Stimulated activated CD8-positive, alpha-beta memory T cell treated with anti-CD3 and anti-CD28 coated beads, Interleukin-12 subunit alpha, Interleukin-12 subunit beta, amount 100 ng/mL, for 24 hours (primary cell): Measurements from ENCODE around the gene CNDP1.

Experiments
- DNase-seq: peaks from one replicate; pipeline ENCODE4 v3.0.0-alpha.2; 2020; ENCODE audit errors: extremely low read depth

Gene CNDP1

GRCh38 chr18:74582642-74583041, 48.3 kb downstream of the CNDP1 start:
- DNase-seq, result no peak

DNA sequence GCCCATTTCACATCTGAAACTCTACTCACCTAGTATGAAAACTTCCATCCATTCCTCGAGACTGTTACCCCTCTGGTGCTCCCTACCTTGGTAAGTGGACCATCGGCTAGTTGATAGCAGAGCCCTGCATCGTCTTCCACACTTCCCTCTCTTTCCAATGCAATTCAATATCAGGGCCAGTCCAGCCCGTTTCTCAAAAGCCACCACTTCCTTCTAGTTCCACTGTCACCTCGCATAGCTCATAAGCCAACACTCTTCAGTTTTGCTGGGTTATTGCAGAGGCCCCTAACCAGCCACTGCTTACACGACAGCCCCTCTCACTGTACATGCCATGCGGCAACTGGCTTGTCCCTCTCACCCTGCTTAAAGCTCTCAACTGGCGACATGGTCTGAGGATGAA, 53.1 kb downstream of the CNDP1 start:
- DNase-seq, result no peak

DNA sequence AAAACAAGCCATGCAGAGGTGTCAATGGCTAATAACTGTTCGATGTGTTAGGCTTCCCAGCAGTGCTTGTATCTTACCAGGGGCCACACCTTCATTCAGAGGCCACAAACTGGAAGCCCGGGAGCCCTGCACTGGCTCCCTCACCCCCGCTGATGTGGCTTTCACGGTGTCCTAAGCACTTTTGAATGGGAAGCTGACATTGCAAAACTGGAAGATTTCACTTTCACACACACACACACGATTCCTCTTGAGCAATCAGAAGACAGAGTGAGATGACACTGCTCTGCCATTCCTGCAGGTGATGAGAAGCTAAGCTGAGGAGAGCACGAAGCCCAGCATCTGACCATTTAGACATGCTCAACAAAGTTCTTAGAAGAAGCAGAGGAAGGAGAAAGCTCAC, 54.7 kb downstream of the CNDP1 start:
- no peak for DNase-seq

- no peak for DNase-seq
Observed at GRCh38 chr18:74589811-74590210, 55.5 kb downstream of the CNDP1 start.

DNA sequence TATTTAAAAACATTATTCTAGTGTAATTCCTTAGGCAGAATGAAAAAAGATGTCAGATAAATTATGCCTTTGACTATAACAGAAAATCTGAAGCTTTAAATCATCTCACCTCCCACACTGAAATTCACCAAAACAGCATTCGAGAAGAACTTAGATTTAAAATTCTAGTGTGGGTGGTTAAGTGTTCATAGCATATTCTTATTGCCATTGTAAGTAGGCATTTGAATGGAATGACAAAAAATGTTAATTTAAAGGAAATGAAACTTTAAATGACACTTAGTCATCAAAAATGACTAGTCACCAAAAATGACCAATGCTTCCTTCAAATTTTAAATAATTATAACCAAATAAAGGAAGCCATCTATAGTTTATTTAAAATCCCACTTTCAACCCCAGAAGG, 56.4 kb downstream of the CNDP1 start:
- DNase-seq, result no peak

DNA sequence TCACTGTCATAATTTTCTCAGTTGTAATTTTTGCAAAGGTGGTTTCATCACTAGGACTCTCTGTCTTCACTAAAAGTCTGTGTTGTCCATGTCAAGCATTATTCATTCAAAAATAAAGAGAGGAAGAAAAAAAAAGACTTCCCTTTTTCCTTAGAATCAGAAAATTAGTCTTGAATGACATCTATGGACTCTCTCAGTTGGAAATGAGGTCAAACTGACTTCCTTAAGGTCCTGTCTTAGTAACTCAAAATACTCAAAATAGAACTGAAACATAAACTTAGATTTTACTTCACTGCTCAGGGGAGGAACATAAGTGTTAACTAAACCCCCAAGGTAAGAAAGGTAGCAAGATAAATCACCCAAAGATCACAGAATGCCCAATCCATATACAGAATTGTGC, 61.1 kb downstream of the CNDP1 start:
- DNase-seq, result no peak

GRCh38 chr18:74597034-74597661, 62.8 kb downstream of the CNDP1 start:
- DNase-seq, result peak; percentile 52

DNA sequence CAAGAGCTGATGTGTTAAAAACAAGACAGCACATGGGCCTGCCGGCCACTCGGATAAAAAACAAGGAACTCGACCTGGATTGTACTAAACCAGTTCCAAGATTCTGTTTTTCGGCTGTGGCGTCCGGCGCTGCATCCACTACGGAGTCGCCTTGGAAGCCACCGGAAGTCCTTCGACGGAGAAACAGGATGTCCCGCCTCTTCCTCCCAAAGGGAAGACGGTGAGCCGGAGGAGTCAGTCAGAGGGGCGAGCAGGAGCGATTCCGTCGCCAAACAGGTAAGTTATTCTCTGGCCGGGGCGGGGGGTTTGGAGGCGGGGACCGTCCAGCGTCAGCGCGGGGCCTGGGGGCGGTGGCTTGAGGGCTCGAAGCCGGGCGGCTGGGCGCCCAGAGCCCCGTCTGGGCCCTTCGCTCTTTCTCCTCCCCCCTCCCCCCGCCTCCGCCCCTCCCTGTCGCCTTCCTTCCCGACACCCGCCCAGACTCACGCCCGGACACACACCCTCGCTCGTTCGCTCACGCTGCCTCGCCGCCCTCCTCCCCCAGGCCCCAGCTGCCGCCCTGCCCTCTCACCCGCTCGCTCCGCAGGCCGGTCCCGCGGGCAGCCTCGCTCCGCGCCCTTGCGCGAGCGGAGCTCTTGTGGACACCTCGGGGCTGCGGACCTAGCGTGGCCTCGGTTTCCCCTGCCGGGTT, 63.5 kb downstream of the CNDP1 start, which contains the start of gene ZNF407:
Gene ZNF407, plus strand, starts transcription at position 209 of the 688 bp plus-strand sequence. CDS start 33,150 bp downstream, outside the sequence.
- peak; percentile 70 for DNase-seq

- DNase-seq, result peak; percentile 41
Observed at GRCh38 chr18:74598350-74599001, 64.2 kb downstream of the CNDP1 start.

DNA sequence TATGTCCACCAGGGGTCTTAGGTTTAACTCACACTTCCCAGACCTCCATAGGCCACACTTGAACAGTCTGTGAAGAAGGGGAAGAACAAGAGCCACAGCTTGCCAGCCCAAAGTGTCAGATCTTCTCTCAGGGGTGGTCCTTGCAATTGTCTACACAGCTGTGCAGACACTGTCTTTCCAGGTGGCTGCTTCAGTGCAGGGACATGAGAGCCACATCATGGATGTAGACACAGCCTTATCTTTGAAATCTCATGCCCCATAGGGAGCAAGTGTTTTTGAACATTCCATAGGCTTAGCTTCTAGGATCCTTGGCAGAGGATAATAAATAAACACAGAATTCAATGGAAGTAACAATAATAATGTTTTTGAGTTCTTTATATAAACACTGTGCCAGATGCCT, 70.1 kb downstream of the CNDP1 start:
- no peak for DNase-seq

GRCh38 chr18:74604774-74605173, 70.5 kb downstream of the CNDP1 start:
- DNase-seq, result no peak

DNA sequence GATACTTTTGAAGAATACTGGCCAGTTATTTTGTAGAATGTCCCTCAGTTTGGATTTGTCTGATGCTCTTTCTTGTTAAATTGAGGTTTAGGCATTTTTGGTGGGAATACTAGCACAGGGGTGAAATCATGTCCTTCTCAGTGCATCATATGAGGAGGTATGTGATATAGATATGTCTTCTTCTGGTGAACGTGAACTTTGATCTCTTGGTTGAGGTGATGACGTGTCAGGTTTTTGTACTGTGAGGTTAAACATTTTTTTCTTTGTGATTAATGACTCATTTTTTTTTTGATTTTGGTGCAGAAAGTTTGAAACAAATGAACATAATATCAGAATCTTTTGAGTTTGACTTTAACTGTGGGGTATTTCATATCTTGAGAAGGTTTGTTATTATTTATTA, 74.4 kb downstream of the CNDP1 start:
- DNase-seq, result no peak

DNA sequence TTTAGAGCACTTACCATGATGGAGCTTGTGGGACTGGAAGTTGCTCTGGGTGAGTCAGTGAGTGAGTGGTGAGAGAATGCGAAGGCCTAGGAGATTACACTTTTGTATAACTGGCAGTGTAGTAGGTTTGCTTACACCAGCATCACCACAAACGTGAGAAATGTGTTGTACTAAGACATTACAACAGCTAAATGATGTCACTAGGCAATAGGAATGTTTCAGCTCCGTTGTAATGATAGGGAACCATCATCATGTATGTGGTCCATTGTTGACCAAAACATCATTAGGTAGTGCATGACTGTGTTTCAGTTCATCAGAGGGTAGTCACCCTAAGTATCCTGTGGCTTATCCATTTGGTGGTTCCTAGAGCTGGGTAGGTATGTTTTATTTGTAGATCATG, 75.2 kb downstream of the CNDP1 start:
- DNase-seq, result no peak

GRCh38 chr18:74610051-74610615, 75.8 kb downstream of the CNDP1 start:
- DNase-seq, result no peak

DNA sequence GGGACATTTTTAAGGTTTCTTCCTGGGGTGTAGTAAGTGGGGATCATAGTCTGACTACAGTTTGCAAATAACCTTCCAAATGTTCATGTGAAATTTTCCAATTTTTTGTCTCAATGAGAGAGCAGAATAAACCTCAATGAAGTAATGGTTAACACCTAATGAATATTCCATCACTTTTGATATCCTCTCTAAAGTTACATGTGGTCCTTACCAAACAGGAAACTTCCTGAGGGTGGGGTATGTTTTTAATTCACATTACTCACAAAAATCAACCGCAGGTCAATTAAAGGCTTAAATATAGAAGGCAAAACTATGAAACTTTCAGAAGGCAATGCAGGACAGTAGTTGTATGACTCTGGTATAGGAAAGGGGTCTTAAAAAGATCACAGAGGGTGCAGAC, 76.6 kb downstream of the CNDP1 start:
- DNase-seq, result no peak

DNA sequence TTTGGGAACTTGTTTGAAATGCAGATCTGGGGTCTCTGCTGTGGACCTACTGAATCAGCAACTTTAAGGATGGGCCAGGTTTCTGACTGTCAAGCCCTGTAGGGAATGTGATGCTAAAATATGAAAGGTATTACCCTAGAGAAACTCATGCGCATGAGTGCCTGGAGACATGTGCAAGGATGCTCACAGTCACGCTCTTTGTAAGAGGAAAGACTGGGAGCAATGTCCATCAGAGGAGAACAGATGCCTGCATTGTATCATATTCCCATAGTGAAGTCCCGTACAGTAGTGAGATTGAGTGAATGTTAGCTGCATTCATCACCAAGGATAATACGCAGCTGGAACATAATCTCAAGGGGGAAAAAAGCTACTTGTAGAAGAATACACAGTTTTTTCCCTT, 77.5 kb downstream of the CNDP1 start:
- DNase-seq, result no peak

DNA sequence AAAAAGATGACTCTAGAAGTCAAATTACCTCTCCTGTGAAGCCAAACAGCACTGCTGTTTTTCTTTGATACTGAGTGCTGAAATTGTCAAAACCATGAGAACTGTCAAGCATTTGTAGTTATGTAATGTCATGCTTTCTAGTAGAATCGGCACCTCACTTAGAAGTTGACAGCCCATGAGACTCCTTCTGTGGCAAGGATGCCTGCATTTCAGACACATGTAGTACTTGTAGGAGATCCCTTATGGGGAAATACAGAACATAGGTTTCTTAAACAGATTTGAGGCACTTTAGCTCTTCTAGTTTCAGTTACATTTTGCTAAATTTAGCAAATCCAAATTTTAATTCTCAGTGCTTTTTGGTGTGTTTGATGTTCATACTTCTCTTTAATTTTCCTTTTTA, 79.1 kb downstream of the CNDP1 start:
- no peak for DNase-seq

DNA sequence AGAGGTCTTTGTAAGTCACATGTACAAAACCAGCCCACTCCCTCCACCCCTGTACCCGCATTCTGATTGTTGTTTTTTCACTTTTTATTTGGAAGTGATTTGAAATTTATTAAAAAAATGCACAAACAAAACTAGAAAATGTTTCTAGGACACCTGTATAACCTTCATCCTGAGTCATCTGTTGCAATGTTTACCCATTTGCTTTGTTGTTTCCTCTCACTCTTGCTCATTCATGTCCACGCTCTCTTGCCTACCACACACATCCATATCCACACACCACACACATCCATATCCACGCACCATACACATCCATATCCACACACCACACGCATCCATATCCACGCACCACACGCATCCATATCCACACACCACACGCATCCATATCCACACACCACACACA, 82.2 kb downstream of the CNDP1 start:
- DNase-seq, result no peak

- DNase-seq, result no peak
Observed at GRCh38 chr18:74617486-74617885, 83.2 kb downstream of the CNDP1 start.

DNA sequence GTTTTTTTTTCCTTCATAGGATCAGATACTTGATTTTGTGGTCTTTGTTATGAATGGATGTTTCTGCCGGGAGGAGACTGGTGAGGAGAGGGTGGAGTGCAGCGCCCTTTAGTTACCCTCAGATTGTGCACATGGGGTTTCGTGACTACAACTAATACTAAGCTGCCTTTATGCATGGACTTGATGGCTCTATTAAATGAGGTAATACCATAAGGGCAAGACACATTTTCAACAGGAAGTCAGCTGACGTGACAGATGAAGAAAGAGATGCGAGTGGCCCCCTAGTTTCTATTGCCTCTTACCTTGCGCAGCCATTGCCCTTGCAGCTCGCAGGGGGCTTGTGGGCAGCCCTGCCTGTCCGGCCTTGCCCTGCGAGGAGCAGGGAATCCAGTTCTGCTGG, 87.8 kb downstream of the CNDP1 start:
- DNase-seq, result no peak

- DNase-seq, result no peak
Observed at GRCh38 chr18:74623047-74623816, 88.9 kb downstream of the CNDP1 start.

- DNase-seq, result no peak
Observed at GRCh38 chr18:74624466-74624865, 90.2 kb downstream of the CNDP1 start.
